GM21360 (cell line): ENCODE measurements around the gene MTHFS.

Experiments used
- ATAC-seq: cut with Tn5 transposase; IDR thresholded peaks from one replicate; pipeline ENCODE4 v1.9.1; 2021; ENCODE audit warnings: mild to moderate bottlenecking, moderate library complexity; ENCODE audit not compliant: unreplicated experiment

The MTHFS gene

GRCh38 chr15:79824136-79824701 is 72.6 kb downstream of the MTHFS start:
- ATAC-seq: no peak

GRCh38 chr15:79820820-79821219 is 76.0 kb downstream of the MTHFS start:
- no peak for ATAC-seq

GRCh38 chr15:79820176-79820575 is 76.6 kb downstream of the MTHFS start:
- no peak for ATAC-seq

- no peak for ATAC-seq
These were observed 80.2 kb downstream of the MTHFS start for GRCh38 chr15:79816571-79816970.

- ATAC-seq: no peak
These were observed 81.3 kb downstream of the MTHFS start for GRCh38 chr15:79815468-79815867.

- ATAC-seq: no peak
These were observed 84.3 kb downstream of the MTHFS start for GRCh38 chr15:79812541-79812940.

- ATAC-seq: no peak
These were observed 85.1 kb downstream of the MTHFS start for GRCh38 chr15:79811406-79812405.

GRCh38 chr15:79804838-79805237 is 92.0 kb downstream of the MTHFS start:
- ATAC-seq: no peak

GRCh38 chr15:79798311-79798710 is 98.5 kb downstream of the MTHFS start:
- ATAC-seq: no peak
